Omental fat pad (tissue), 4 donors: ENCODE measurements around the gene CLEC2D. TPM values are rescaled to one million over a fixed set of nuclear protein-coding genes. Genes with fewer than 3 reads are reported as not detected.

ENCODE experiments used
- ATAC-seq: fragments of 150-250 bp; one replicate; pipeline ENCODE4 v1.9.1; 2016; ENCODE audit warnings: mild to moderate bottlenecking, moderate library complexity; ENCODE audit not compliant: low FRiP score
- DNase-seq: peaks from one replicate; pipeline ENCODE4 v3.0.0-alpha.2; 2019; ENCODE audit warnings: low spot score
- total RNA-seq, 4 donors: library from RNA; depleted of rRNA; stranded (reverse); fragments of >200 nt; gene quantifications; one replicate each; pipeline ENCODE4 v1.1.0, GENCODE V29; 2016
- TF ChIP-seq, protein P1 (sequence below), 3 donors: fragments of 450-650 bp; IDR thresholded peaks; one replicate each; pipeline ENCODE4 v1.5.1; 2016 to 2017; ENCODE audit warnings: antibody characterized with exemption in 3 of 3, mild to moderate bottlenecking in 3 of 3, moderate library complexity in 2 of 3

Gene CLEC2D
- total RNA-seq, 4 donors from 2014 or later: 10.4 to 20.5 (median 14.8) TPM

- TF ChIP-seq, protein P1, sequence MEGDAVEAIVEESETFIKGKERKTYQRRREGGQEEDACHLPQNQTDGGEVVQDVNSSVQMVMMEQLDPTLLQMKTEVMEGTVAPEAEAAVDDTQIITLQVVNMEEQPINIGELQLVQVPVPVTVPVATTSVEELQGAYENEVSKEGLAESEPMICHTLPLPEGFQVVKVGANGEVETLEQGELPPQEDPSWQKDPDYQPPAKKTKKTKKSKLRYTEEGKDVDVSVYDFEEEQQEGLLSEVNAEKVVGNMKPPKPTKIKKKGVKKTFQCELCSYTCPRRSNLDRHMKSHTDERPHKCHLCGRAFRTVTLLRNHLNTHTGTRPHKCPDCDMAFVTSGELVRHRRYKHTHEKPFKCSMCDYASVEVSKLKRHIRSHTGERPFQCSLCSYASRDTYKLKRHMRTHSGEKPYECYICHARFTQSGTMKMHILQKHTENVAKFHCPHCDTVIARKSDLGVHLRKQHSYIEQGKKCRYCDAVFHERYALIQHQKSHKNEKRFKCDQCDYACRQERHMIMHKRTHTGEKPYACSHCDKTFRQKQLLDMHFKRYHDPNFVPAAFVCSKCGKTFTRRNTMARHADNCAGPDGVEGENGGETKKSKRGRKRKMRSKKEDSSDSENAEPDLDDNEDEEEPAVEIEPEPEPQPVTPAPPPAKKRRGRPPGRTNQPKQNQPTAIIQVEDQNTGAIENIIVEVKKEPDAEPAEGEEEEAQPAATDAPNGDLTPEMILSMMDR (IDR thresholded peaks at IDR 0.05): no peak
- DNase-seq: peak; percentile 58
- peak; percentile 93 for ATAC-seq
Observed at GRCh38 chr12:9647825-9648700, 21.4 kb upstream of the CLEC2D start.

- TF ChIP-seq, protein P1 (IDR thresholded peaks at IDR 0.05): no peak
- ATAC-seq: no peak
- no peak for DNase-seq
Observed at GRCh38 chr12:9648701-9649531, 20.6 kb upstream of the CLEC2D start.

GRCh38 chr12:9649532-9649940 is 20.0 kb upstream of the CLEC2D start:
- TF ChIP-seq, protein P1 (IDR thresholded peaks at IDR 0.05): no peak
- ATAC-seq (no peak), DNase-seq (no peak)

GRCh38 chr12:9650151-9650576 is 19.3 kb upstream of the CLEC2D start:
- TF ChIP-seq, protein P1 (IDR thresholded peaks at IDR 0.05): no peak
- ATAC-seq (no peak), DNase-seq (no peak)

DNA sequence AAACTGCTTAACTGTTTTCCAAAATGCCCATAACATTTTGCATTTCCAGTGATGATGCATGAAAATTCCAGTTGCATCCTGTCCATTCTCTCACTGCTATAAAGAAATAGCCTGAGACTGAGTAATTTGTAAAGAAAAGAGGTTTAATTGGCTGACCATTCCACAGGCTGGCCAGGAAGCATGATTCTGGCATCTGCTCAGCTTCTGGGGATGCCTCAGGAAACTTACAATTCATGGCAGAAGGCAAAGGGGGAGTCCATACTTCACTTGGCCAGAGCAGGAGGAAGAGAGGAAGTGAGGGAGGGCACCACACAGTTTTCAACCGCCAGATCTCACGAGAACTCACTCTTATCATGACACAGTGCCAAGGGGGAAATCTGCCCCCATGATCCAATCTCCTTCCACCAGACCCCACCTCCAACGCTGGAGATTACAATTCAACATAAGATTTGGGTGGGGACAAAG is 18.2 kb upstream of the CLEC2D start:
- ATAC-seq (no peak), DNase-seq (no peak)
- TF ChIP-seq, protein P1 (IDR thresholded peaks at IDR 0.05): no peak

DNA sequence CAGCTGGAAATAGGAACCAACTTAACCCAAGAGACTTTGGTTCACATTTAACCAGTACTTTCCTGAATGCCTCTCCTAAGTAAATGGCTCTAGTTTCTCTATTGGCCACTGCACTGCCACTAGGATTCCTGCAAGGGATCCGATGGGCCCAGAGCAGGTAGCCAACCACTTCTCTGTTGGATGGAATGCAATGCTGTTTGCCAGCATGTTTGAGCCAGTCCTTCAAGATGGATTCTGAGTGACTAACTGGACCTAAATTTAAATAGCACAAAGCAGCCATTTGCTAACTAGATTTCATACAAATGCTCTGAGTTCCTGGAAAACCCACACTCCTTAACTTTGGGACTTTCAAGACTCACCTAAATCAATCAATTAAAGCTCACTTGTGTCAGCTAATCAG is 9.5 kb upstream of the CLEC2D start:
- TF ChIP-seq, protein P1 (IDR thresholded peaks at IDR 0.05): no peak
- ATAC-seq: no peak
- no peak for DNase-seq
